ENCODE measurements around the gene GALK2. TPM values are rescaled to one million over a fixed set of nuclear protein-coding genes. Genes with fewer than 3 reads are reported as not detected.

The GALK2 gene
- total and polyA plus RNA-seq, 2 of the 4 experiments (the other 2 are of a cell fraction) = 27.0 to 63.6 TPM

DNA sequence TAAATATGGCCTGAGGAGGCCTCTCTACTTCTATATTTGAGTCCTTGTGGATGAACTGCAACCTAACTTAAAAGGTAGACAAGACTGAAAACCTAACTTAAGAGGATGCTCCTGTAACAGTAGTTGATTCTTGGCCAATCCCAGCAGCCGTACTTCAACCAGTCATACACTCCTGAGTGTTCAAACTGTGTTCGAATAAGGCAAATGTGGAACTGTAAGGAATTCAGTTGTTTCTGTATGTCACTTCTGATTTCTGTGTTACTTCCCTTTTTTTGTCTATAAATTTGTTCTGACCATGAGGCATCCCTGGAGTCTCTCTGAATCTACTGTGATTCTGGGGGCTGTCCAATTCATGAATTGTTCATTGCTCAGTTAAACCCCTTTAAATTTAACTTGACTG lies 20.5 kb downstream of the GALK2 start:
- Histone ChIP-seq H3K9me1 (ENCODE audit: insufficient read depth, low read length) (peaks cover 17% of the 10 kb centered on the region), H3K18ac (ENCODE audit: low read depth, low read length) (no peak overlapping the region), H4K20me1 (ENCODE audit: insufficient read depth, low read length) (peaks cover 18% of the 10 kb centered on the region), H2AFZ (replicated peaks; ENCODE audit: low read length, poor library complexity) (no peak overlapping the region), H3K23ac (ENCODE audit: low read depth, low read length) (no peak overlapping the region), H2BK120ac (ENCODE audit: low read depth, low read length) (no peak overlapping the region), H4K91ac (ENCODE audit: insufficient read depth, low read depth, low read length) (no peak overlapping the region), H3K4me2 (ENCODE audit: low read depth, low read length) (no peak overlapping the region), H3K27ac (ENCODE audit: insufficient read depth, low read length) (no peak overlapping the region), H3K4me1 (ENCODE audit: control insufficient read depth, insufficient read depth, low read length) (peaks cover 7% of the 10 kb centered on the region), H3K36me3 (ENCODE audit: control insufficient read depth, insufficient read depth, low read length) (no peaks in the 10 kb centered on the region), H3K79me1 (ENCODE audit: low read depth in 1 of 2, low read length in 2 of 2) (peaks cover 31 to 51% of the 10 kb centered on the region in 2 experiments), H3K4ac (ENCODE audit: low read depth, low read length) (no peak overlapping the region), H2BK20ac (ENCODE audit: low read depth, low read length) (no peak overlapping the region), H3K9me3 (ENCODE audit: control insufficient read depth, insufficient read depth, low read length) (no peaks in the 10 kb centered on the region), H2BK15ac (ENCODE audit: low read depth, low read length) (no peak overlapping the region), H2BK5ac (ENCODE audit: low read depth, low read length, poor library complexity, severe bottlenecking) (no peak overlapping the region), H2AK5ac (ENCODE audit: low read depth, low read length) (no peak overlapping the region), H3K56ac (ENCODE audit: extremely low read depth, insufficient read depth, low read length) (no peak overlapping the region), H4K8ac (ENCODE audit: low read depth in 2 of 2, low read length in 2 of 2) (no peak overlapping the region), H4K5ac (ENCODE audit: low read depth, low read length) (no peak overlapping the region), H3K9ac (ENCODE audit: low read depth, low read length) (no peak overlapping the region), H3K4me3 (ENCODE audit: insufficient read depth, low read depth, low read length) (no peak overlapping the region), H3K27me3 (ENCODE audit: control insufficient read depth, insufficient read depth, low read length) (no peaks in the 10 kb centered on the region), H2AK9ac (replicated peaks; ENCODE audit: low read depth, low read length, poor library complexity) (no peak overlapping the region), H3K14ac (replicated peaks; ENCODE audit: low read depth, low read length) (no peak overlapping the region)
- BruUV-seq (replicated peaks) = no TSS peak
- POLR2A ChIA-PET (ENCODE audit: unreplicated experiment) = no interaction called here
- TF ChIP-seq SMC3 (IDR thresholded peaks at IDR 0.05; ENCODE audit: low read depth, low read length) (no peak), ELK1 (IDR thresholded peaks at IDR 0.05; ENCODE audit: borderline replicate concordance, low read depth, low read length) (no peak), MAZ (IDR thresholded peaks at IDR 0.05; ENCODE audit: borderline replicate concordance, low read depth, low read length) (no peak), CTCF (conservative IDR thresholded peaks at IDR 0.05; ENCODE audit: low read depth, low read length) (no peak), FOS (IDR thresholded peaks at IDR 0.05; ENCODE audit: low read depth, low read length) (no peak), RFX5 (IDR thresholded peaks at IDR 0.05; ENCODE audit: low read depth, low read length) (no peak), USF2 (IDR thresholded peaks at IDR 0.05; ENCODE audit: low read depth, low read length) (no peak), MAFK (IDR thresholded peaks at IDR 0.05; ENCODE audit: low read depth, low read length) (no peak)
- in situ Hi-C loops (cut with MboI; ENCODE audit: low sequenced_read_pairs) (no loop called here), dilution Hi-C loops (cut with HindIII; ENCODE audit: low sequenced_read_pairs, unreplicated experiment) (no loop called here), intact Hi-C loops (cut with micrococcal nuclease) (no loop called here)
- ATAC-seq (ENCODE audit: low read depth) (no peak), DNase-seq (no peak)
- WGBS, 2 experiments (ENCODE audit: extremely low coverage in 2 of 2, insufficient read length in 1 of 2) = no CpG with 5 or more reads among the region's 2 CpGs
- CTCF ChIA-PET = no interaction called here
